Left lung (tissue), 10 donors: Measurements from ENCODE around the gene RAB3GAP1. TPM values are rescaled to one million over a fixed set of nuclear protein-coding genes. Genes with fewer than 3 reads are reported as not detected.

Experiments used
- ATAC-seq: fragments of 200-7000 bp; cut with Tn5 transposase; one replicate; pipeline ENCODE4 v1.9.1; 2020; ENCODE audit warnings: moderate library complexity
- DNase-seq, 4 donors: peaks; one replicate each; pipeline ENCODE4 v3.0.0-alpha.2; 2013 to 2020
- H3K27ac ChIP-seq, 2 donors: fragments of 200-600 bp; sonication (generic) in 1 of 2; one replicate each; pipeline versions ENCODE4 v1.5.0 to v1.8.0; 2020 to 2021
- H3K27me3 ChIP-seq, 2 donors: fragments of 200-600 bp; sonication (generic) in 1 of 2; one replicate each; pipeline versions ENCODE4 v1.5.0 to v1.8.0; 2020 to 2021
- H3K36me3 ChIP-seq, 2 donors: fragments of 200-600 bp; sonication (generic) in 1 of 2; one replicate each; pipeline versions ENCODE4 v1.5.0 to v1.8.0; 2020 to 2021
- H3K4me1 ChIP-seq, 2 donors: fragments of 200-600 bp; one replicate each; pipeline ENCODE4 v1.8.0; 2021
- H3K4me3 ChIP-seq, 2 donors: fragments of 200-600 bp; sonication (generic) in 1 of 2; one replicate each; pipeline versions ENCODE4 v1.5.0 to v1.8.0; 2020 to 2021; ENCODE audit warnings: mild to moderate bottlenecking in 1 of 2
- H3K9me3 ChIP-seq, 2 donors: fragments of 200-600 bp; sonication (generic) in 1 of 2; one replicate each; pipeline versions ENCODE4 v1.5.0 to v1.8.0; 2020 to 2021
- CTCF ChIP-seq, 2 donors: fragments of 200-600 bp; sonication (generic) in 1 of 2; IDR thresholded peaks; one replicate each; pipeline versions ENCODE4 v1.5.0 to v1.8.0; 2021; ENCODE audit warnings: antibody characterized with exemption in 2 of 2
- intact Hi-C, 2 donors: fragments of 100-400 bp; cut with DNase I; formaldehyde crosslinking; loops; one replicate each; pipeline versions ENCODE4 v1.11.2 to v1.14.2; 2022
- polyA plus RNA-seq, 6 donors: library from polyadenylated mRNA; unstranded; fragments of 120-200 nt; gene quantifications; one replicate each; pipeline ENCODE4 v1.2.1, GENCODE V29; 2013; ENCODE audit not compliant: insufficient read length in 6 of 6
- total RNA-seq, 2 donors: library from RNA; stranded (reverse); fragmentation: NEBNext Ultra II Directional; extraction: Animal tissue kit (Norgen Biotek cat#: 25700); gene quantifications; one replicate each; pipeline ENCODE4 v1.2.1, GENCODE V29; 2021
- donor health status: DM: no; HTN: yes; CAD: no.
- donor health status: DM: no; HTN: no; CAD: no.

Gene RAB3GAP1
- total and polyA plus RNA-seq, 8 donors: 40.2 to 68.1 (median 59.7) TPM

- H3K4me3 ChIP-seq: no peak overlapping the region
- peak in 1 of 2 donors; percentile 53 for TF ChIP-seq CTCF (IDR thresholded peaks at IDR 0.05)
- intact Hi-C loops: no loop called here
- ATAC-seq (no peak), DNase-seq (no peak)
- H3K36me3 ChIP-seq: no peaks in the 10 kb centered on the region
- H3K9me3 ChIP-seq: no peaks in the 10 kb centered on the region
- peaks cover 0 to 4% of the 10 kb centered on the region in 2 donors for H3K27me3 ChIP-seq
- no peak overlapping the region for H3K27ac ChIP-seq
- no peaks in the 10 kb centered on the region for H3K4me1 ChIP-seq
Measured at GRCh38 chr2:135043345-135043744, 8.7 kb upstream of the RAB3GAP1 start.

- DNase-seq (no peak), ATAC-seq (no peak)
- H3K4me1 ChIP-seq: peaks cover 0 to 3% of the 10 kb centered on the region in 2 donors
- peaks cover 0 to 4% of the 10 kb centered on the region in 2 donors for H3K27me3 ChIP-seq
- no peak within 1 kb of the TSS for H3K27ac ChIP-seq
- intact Hi-C loops: no loop called here
- H3K4me3 ChIP-seq: no peak within 1 kb of the TSS
- no peaks in the 10 kb centered on the region for H3K36me3 ChIP-seq
- no peaks in the 10 kb centered on the region for H3K9me3 ChIP-seq
- TF ChIP-seq CTCF (IDR thresholded peaks at IDR 0.05): no peak
Measured at GRCh38 chr2:135047300-135047699, 4.8 kb upstream of the RAB3GAP1 start, which contains the start of gene MAP3K19. MAP3K19 (minus strand) TSS chr2:135047447; CDS start chr2:135024647, 22,800 bp downstream.

- Histone ChIP-seq H3K9me3 (no peaks in the 10 kb centered on the region), H3K27ac (no peak overlapping the region), H3K4me1 (peaks cover 3 to 6% of the 10 kb centered on the region in 2 donors), H3K4me3 (no peak overlapping the region), H3K36me3 (no peaks in the 10 kb centered on the region), H3K27me3 (peaks cover 0 to 4% of the 10 kb centered on the region in 2 donors)
- DNase-seq: no peak
- intact Hi-C loops: no loop called here
- no peak for ATAC-seq
- no peak for TF ChIP-seq CTCF (IDR thresholded peaks at IDR 0.05)
Measured at GRCh38 chr2:135048122-135048521, 4.0 kb upstream of the RAB3GAP1 start.

- Histone ChIP-seq H3K4me1 (peaks cover 17 to 22% of the 10 kb centered on the region in 2 donors), H3K27me3 (peaks cover 0 to 4% of the 10 kb centered on the region in 2 donors), H3K36me3 (no peaks in the 10 kb centered on the region), H3K9me3 (no peaks in the 10 kb centered on the region), H3K4me3 (no peak overlapping the region), H3K27ac (no peak overlapping the region)
- intact Hi-C loops: no loop called here
- ATAC-seq: no peak
- no peak for TF ChIP-seq CTCF (IDR thresholded peaks at IDR 0.05)
- no peak for DNase-seq
Measured at GRCh38 chr2:135050132-135050531, 2.0 kb upstream of the RAB3GAP1 start.

- H3K4me1 ChIP-seq: peaks cover 17 to 28% of the 10 kb centered on the region in 2 donors
- ATAC-seq (no peak), DNase-seq (no peak)
- H3K27ac ChIP-seq: no peak overlapping the region
- H3K27me3 ChIP-seq: peaks cover 0 to 4% of the 10 kb centered on the region in 2 donors
- H3K36me3 ChIP-seq: no peaks in the 10 kb centered on the region
- intact Hi-C loops: no loop called here
- H3K9me3 ChIP-seq: no peaks in the 10 kb centered on the region
- no peak for TF ChIP-seq CTCF (IDR thresholded peaks at IDR 0.05)
- no peak overlapping the region for H3K4me3 ChIP-seq
Measured at GRCh38 chr2:135050684-135051083, 1.4 kb upstream of the RAB3GAP1 start.
